Liver (tissue), 9 donors: ENCODE data around the gene PAK1. TPM values are rescaled to one million over a fixed set of nuclear protein-coding genes. Genes with fewer than 3 reads are reported as not detected.

ENCODE experiments used
- DNase-seq: peaks from one replicate; pipeline ENCODE4 v3.0.0-alpha.2; 2017; ENCODE audit warnings: low spot score
- H3K27ac ChIP-seq, 2 donors: one replicate each; pipeline ENCODE4 v1.7.0; 2013; ENCODE audit warnings: inconsistent platforms in 2 of 2, low read length in 2 of 2, control low read depth in 1 of 2, low read depth in 1 of 2, mild to moderate bottlenecking in 1 of 2
- H3K27me3 ChIP-seq, 4 donors: one replicate each; pipeline versions ENCODE4 v1.6.1 to v1.7.0; 2013; ENCODE audit warnings: low read length in 3 of 4, inconsistent platforms in 1 of 4, mild to moderate bottlenecking in 1 of 4, moderate library complexity in 1 of 4; ENCODE audit not compliant: control insufficient read depth in 4 of 4, insufficient read depth in 4 of 4
- H3K36me3 ChIP-seq, 4 donors: one replicate each; pipeline versions ENCODE4 v1.6.1 to v1.7.0; 2013; ENCODE audit warnings: low read length in 3 of 4, mild to moderate bottlenecking in 3 of 4, low read depth in 1 of 4, moderate library complexity in 1 of 4; ENCODE audit not compliant: control insufficient read depth in 4 of 4, insufficient read depth in 3 of 4
- H3K4me1 ChIP-seq, 4 donors: one replicate each; pipeline versions ENCODE4 v1.6.1 to v1.7.0; 2013; ENCODE audit warnings: low read length in 3 of 4, mild to moderate bottlenecking in 3 of 4, moderate library complexity in 1 of 4; ENCODE audit not compliant: control insufficient read depth in 4 of 4, insufficient read depth in 4 of 4
- H3K4me3 ChIP-seq, 3 donors: one replicate each; pipeline versions ENCODE4 v1.6.1 to v1.7.0; 2013; ENCODE audit warnings: low read length in 3 of 3, control low read depth in 1 of 3, low read depth in 1 of 3, mild to moderate bottlenecking in 1 of 3
- H3K9ac ChIP-seq, 2 donors: one replicate each; pipeline ENCODE4 v1.7.0; 2013; ENCODE audit warnings: low read length in 2 of 2, mild to moderate bottlenecking in 2 of 2, moderate library complexity in 2 of 2, control low read depth in 1 of 2, low read depth in 1 of 2
- H3K9me3 ChIP-seq, 4 donors: one replicate each; pipeline versions ENCODE4 v1.6.1 to v1.7.0; 2013; ENCODE audit warnings: low read length in 3 of 4; ENCODE audit not compliant: control insufficient read depth in 4 of 4
- ATF3 ChIP-seq: IDR thresholded peaks from 2 replicates; pipeline ENCODE4 v1.6.1; 2016; ENCODE audit warnings: antibody characterized with exemption
- CTCF ChIP-seq: fragments of 150-350 bp; IDR thresholded peaks from 2 replicates; pipeline ENCODE4 v1.5.1; 2017; ENCODE audit warnings: improper control_type of control experiment, low read depth, low read length; ENCODE audit not compliant: missing input control
- EGR1 ChIP-seq, 2 donors: IDR thresholded peaks; 2 replicates each; pipeline ENCODE4 v1.6.1; 2016 to 2018; ENCODE audit warnings: antibody characterized with exemption in 2 of 2, low read depth in 2 of 2
- FOXA1 ChIP-seq: IDR thresholded peaks from 2 replicates; pipeline ENCODE4 v1.6.1; 2016; ENCODE audit warnings: antibody characterized with exemption
- FOXA2 ChIP-seq: IDR thresholded peaks from 2 replicates; pipeline ENCODE4 v1.6.1; 2016; ENCODE audit warnings: antibody characterized with exemption
- GABPA ChIP-seq, 2 donors: IDR thresholded peaks in 1 of 2; conservative IDR thresholded peaks in 1 of 2; 2 replicates each; pipeline ENCODE4 v1.6.1; 2016; ENCODE audit warnings: antibody characterized with exemption in 2 of 2, mild to moderate bottlenecking in 1 of 2, moderate library complexity in 1 of 2
- HNF4A ChIP-seq, 2 donors: conservative IDR thresholded peaks; 2 replicates each; pipeline ENCODE4 v1.6.1; 2016; ENCODE audit warnings: antibody characterized with exemption in 2 of 2, mild to moderate bottlenecking in 2 of 2
- HNF4G ChIP-seq: IDR thresholded peaks from 2 replicates; pipeline ENCODE4 v1.6.1; 2016; ENCODE audit warnings: antibody characterized with exemption
- JUND ChIP-seq, 2 donors: IDR thresholded peaks; 2 replicates each; pipeline ENCODE4 v1.6.1; 2016; ENCODE audit warnings: antibody characterized with exemption in 2 of 2
- MAX ChIP-seq: IDR thresholded peaks from 2 replicates; pipeline ENCODE4 v1.6.1; 2016; ENCODE audit warnings: antibody characterized with exemption
- NR2F2 ChIP-seq: IDR thresholded peaks from 2 replicates; pipeline ENCODE4 v1.6.1; 2016; ENCODE audit warnings: antibody characterized with exemption
- RAD21 ChIP-seq, 2 donors: IDR thresholded peaks; 2 replicates each; pipeline ENCODE4 v1.6.1; 2016; ENCODE audit warnings: antibody characterized with exemption in 2 of 2, mild to moderate bottlenecking in 2 of 2
- REST ChIP-seq: IDR thresholded peaks from 2 replicates; pipeline ENCODE4 v1.6.1; 2016; ENCODE audit warnings: antibody characterized with exemption, mild to moderate bottlenecking
- RXRA ChIP-seq, 2 donors: IDR thresholded peaks; 2 replicates each; pipeline ENCODE4 v1.6.1; 2017 to 2018; ENCODE audit warnings: antibody characterized with exemption in 2 of 2, mild to moderate bottlenecking in 1 of 2
- SP1 ChIP-seq: IDR thresholded peaks from 2 replicates; pipeline ENCODE4 v1.6.1; 2018; ENCODE audit warnings: antibody characterized with exemption, mild to moderate bottlenecking
- TAF1 ChIP-seq: conservative IDR thresholded peaks from 2 replicates; pipeline ENCODE4 v1.6.1; 2016; ENCODE audit warnings: antibody characterized with exemption, mild to moderate bottlenecking
- YY1 ChIP-seq: IDR thresholded peaks from 2 replicates; pipeline ENCODE4 v1.6.1; 2016; ENCODE audit warnings: antibody characterized with exemption, mild to moderate bottlenecking
- ZBTB33 ChIP-seq: IDR thresholded peaks from 2 replicates; pipeline ENCODE4 v1.6.1; 2016; ENCODE audit warnings: antibody characterized with exemption
- WGBS: extraction: QIAGEN DNeasy Blood & Tissue Kit; methylation state at CpG from one replicate; pipeline ENCODE4 v1.1.7; 2013; 5-methylcytosine and 5-hydroxymethylcytosine counted together
- polyA plus RNA-seq, 2 donors: library from polyadenylated mRNA; stranded (reverse) in 1 of 2; unstranded in 1 of 2; fragments of 200-250 nt in 1 of 2; fragments of >200 nt in 1 of 2; fragmentation: Nextera tagmentation in 1 of 2; extraction: Ambion mirVana in 1 of 2; gene quantifications; one replicate each; pipeline versions ENCODE4 v1.2.1 to v1.2.3, GENCODE V29; 2013 to 2015
- total RNA-seq, 2 donors: library from RNA; depleted of rRNA; stranded (reverse); fragments of >200 nt; gene quantifications; one replicate each; pipeline ENCODE4 v1.2.3, GENCODE V29; 2014
- donor health status: healthy.
- donor health status: healthy.
- donor health status: healthy.
- donor health status: healthy.
- donor health status: healthy.

PAK1 gene
- total and polyA plus RNA-seq, 4 donors: 3.6 to 24.9 (median 7.4) TPM

- no peak for DNase-seq
- no peaks in the 10 kb centered on the region for H3K4me1 ChIP-seq
- H3K36me3 ChIP-seq: no peaks in the 10 kb centered on the region
- TF ChIP-seq RAD21 (IDR thresholded peaks at IDR 0.05) (no peak), ZBTB33 (no peak), EGR1 (IDR thresholded peaks at IDR 0.05; ENCODE audit: low read depth in 2 of 2) (no peak), CTCF (no peak), REST (no peak), SP1 (no peak), TAF1 (no peak), RXRA (IDR thresholded peaks at IDR 0.05) (no peak), GABPA (IDR thresholded peaks at IDR 0.05 in 1 of 2, conservative IDR thresholded peaks at IDR 0.05 in 1 of 2) (no peak), FOXA2 (no peak), MAX (no peak), FOXA1 (no peak), HNF4A (conservative IDR thresholded peaks at IDR 0.05) (no peak), ATF3 (no peak)
- H3K9me3 ChIP-seq: no peaks in the 10 kb centered on the region
- 83% methylated on average over 3 of the region's 3 CpGs for WGBS
- no peak overlapping the region for H3K9ac ChIP-seq
- H3K27ac ChIP-seq: no peak overlapping the region
- no peak overlapping the region for H3K4me3 ChIP-seq
- no peaks in the 10 kb centered on the region for H3K27me3 ChIP-seq
Measured at GRCh38 chr11:77353131-77353530, 120.8 kb downstream of the PAK1 start.

GRCh38 chr11:77351281-77351886 lies 122.5 kb downstream of the PAK1 start:
- Histone ChIP-seq H3K27me3 (no peaks in the 10 kb centered on the region), H3K9ac (no peak overlapping the region), H3K9me3 (no peaks in the 10 kb centered on the region), H3K36me3 (no peaks in the 10 kb centered on the region), H3K27ac (no peak overlapping the region), H3K4me1 (no peaks in the 10 kb centered on the region), H3K4me3 (no peak overlapping the region)
- DNase-seq: no peak
- no peak for TF ChIP-seq JUND (IDR thresholded peaks at IDR 0.05)
- TF ChIP-seq FOXA1: no peak
- TF ChIP-seq RAD21 (IDR thresholded peaks at IDR 0.05): no peak
- no peak for TF ChIP-seq HNF4A (conservative IDR thresholded peaks at IDR 0.05)
- no peak for TF ChIP-seq NR2F2
- no peak for TF ChIP-seq HNF4G
- no peak for TF ChIP-seq ZBTB33
- no peak for TF ChIP-seq MAX
- TF ChIP-seq EGR1 (IDR thresholded peaks at IDR 0.05; ENCODE audit: low read depth in 2 of 2): no peak
- no peak for TF ChIP-seq RXRA (IDR thresholded peaks at IDR 0.05)
- no peak for TF ChIP-seq ATF3
- no peak for TF ChIP-seq FOXA2
- TF ChIP-seq GABPA (IDR thresholded peaks at IDR 0.05 in 1 of 2, conservative IDR thresholded peaks at IDR 0.05 in 1 of 2): no peak
- no peak for TF ChIP-seq YY1
- no peak for TF ChIP-seq SP1
